Choroid plexus epithelial cell (primary cell): Measurements from ENCODE around the gene DDHD1.

Experiments used
- DNase-seq: peaks from one replicate; pipeline ENCODE4 v3.0.0-alpha.2; 2010; ENCODE audit warnings: low read depth
- H3K4me3 ChIP-seq: 2 replicates; pipeline ENCODE4 v1.5.1; 2011; ENCODE audit warnings: low read depth, mild to moderate bottlenecking, control low read depth, low read length, moderate library complexity
- TF ChIP-seq, protein P1 (sequence below): conservative IDR thresholded peaks from 2 replicates; pipeline ENCODE4 v1.5.1; 2011; ENCODE audit warnings: low read depth, mild to moderate bottlenecking, control low read depth, inconsistent platforms, low read length, moderate library complexity

Gene DDHD1

GRCh38 chr14:53168786-53169185, 15.7 kb upstream of the DDHD1 start:
- TF ChIP-seq, protein P1, sequence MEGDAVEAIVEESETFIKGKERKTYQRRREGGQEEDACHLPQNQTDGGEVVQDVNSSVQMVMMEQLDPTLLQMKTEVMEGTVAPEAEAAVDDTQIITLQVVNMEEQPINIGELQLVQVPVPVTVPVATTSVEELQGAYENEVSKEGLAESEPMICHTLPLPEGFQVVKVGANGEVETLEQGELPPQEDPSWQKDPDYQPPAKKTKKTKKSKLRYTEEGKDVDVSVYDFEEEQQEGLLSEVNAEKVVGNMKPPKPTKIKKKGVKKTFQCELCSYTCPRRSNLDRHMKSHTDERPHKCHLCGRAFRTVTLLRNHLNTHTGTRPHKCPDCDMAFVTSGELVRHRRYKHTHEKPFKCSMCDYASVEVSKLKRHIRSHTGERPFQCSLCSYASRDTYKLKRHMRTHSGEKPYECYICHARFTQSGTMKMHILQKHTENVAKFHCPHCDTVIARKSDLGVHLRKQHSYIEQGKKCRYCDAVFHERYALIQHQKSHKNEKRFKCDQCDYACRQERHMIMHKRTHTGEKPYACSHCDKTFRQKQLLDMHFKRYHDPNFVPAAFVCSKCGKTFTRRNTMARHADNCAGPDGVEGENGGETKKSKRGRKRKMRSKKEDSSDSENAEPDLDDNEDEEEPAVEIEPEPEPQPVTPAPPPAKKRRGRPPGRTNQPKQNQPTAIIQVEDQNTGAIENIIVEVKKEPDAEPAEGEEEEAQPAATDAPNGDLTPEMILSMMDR, result no peak
- no peak for DNase-seq
- no peak overlapping the region for H3K4me3 ChIP-seq

DNA sequence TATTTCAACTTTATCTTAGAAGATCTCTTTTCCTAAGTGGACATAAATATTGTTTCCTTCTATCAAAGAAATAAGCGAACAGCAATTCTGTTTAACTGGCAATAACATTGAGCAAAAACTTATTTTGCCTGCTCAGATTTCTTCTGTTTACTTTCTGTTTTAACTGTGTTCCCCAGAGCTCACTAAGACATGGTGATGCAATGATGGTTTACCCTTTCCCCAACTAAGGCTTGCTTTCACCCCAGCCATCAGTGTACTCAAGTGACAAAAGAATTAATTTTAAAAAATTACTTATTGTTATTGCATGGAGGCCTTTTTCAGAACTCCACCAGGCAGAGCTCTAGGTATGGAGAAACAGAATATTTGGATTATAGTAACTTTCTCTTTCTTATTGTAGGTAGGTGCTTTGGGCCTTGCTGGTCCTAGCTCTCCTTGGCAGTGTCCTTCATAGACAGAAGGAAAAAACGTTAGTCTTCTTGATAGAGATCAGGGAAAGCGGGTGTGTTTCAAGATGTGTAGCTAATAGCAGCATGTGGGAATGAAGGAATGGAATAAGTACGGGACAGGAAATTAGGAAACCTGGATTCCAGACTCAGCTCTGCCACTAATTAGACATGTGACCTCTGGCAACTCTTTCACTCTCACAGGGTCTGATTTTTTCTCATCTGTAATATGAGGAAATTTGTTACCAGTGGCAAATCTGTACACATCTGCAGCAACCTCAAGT, 14.6 kb upstream of the DDHD1 start:
- DNase-seq, result peak; percentile 56
- H3K4me3 ChIP-seq, result no peak overlapping the region
- TF ChIP-seq, protein P1, result no peak

- DNase-seq, result no peak
- TF ChIP-seq, protein P1, result no peak
- H3K4me3 ChIP-seq, result no peak overlapping the region
These were observed 8.8 kb upstream of the DDHD1 start for GRCh38 chr14:53161758-53162435.

DNA sequence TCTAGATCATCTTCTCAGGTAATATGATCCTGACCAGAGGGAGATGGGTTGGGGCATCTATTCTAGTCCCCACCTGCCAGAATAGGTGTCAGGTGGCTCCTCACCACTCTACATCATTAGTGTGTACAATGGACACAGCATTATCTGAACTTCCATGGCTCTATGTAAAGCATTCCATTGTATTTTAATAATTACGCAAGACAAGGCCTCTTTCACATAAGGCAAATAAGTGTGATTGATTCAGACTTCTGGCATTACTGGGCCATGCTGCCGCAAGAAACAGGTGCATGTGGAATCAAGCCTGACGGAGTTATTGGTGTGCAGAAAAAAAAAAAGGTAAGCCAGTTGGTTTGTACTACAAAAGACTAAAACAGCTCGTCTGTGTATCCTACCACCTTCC, 3.1 kb upstream of the DDHD1 start:
- DNase-seq, result no peak
- TF ChIP-seq, protein P1, result no peak
- no peak overlapping the region for H3K4me3 ChIP-seq

DNA sequence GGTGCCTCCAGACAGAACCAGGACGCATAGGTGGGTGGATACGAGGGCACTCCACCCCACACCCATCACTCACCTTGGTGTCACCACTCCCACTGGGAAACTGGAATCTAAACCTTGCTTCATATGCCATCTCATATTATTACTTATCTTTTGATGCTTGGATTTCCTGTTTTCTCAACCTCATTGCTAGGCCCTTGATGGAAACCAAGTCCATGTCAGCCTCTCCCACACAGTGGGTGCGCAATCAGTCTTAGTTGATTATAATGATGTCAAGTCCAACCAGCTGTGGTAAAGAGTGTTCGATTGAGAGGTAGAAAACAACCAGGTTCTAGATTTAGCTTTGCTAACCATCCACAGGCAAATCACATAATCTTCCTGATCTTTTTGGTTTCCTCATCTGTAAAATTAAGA, 584 bp upstream of the DDHD1 start:
- peak overlapping the region; percentile 74 for H3K4me3 ChIP-seq
- TF ChIP-seq, protein P1, result no peak
- DNase-seq, result no peak

- DNase-seq, result peak; percentile 30
- TF ChIP-seq, protein P1, result no peak
- H3K4me3 ChIP-seq, result peak overlapping the region; percentile 74
These were observed 788 bp downstream of the DDHD1 start for GRCh38 chr14:53152184-53152886.
